ENCODE results near the gene FLT4.

The FLT4 gene

DNA sequence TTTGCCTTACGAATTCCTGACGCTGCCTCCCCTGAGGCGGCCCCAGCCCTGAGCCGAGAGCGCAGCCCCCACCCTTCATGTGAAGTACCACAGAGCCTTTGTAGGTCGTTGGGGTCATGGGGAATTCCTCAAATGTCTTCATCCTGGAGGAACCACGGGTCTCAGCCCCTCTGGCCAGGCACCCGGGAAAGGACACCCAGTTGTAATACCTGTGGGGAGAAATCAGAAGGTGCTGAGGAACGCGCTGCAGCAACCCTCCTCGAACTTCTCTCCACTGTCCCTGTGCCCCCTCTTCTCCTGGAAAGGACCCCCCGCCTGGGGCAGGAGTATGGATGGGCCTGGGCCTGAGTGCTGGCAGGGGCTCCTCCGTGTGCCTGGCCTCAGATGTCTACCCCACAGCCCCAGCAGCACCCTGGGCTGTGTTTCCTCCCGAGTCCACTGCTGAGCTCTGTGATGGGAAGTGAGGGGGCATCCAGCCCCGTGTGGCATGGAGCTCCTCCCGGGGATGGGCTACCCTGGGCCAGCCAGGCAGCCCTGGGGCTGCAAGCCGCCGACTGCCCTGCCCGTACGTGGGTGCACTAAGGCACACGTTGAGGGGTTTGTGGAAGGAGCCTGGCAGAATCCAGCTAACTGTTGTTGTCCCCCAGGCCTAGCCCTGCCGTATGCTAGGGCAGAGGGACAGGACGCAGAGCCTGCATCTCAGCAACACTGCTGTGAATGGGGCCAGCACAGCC is 39.4 kb downstream of the FLT4 start:
- Histone ChIP-seq H3K4me1 (ENCODE audit: insufficient read depth, low read length) (no peaks in the 10 kb centered on the region), H3K9me3 (ENCODE audit: insufficient read depth, low read depth, low read length) (no peaks in the 10 kb centered on the region), H3K36me3 (ENCODE audit: insufficient read depth, low read length) (no peaks in the 10 kb centered on the region), H3K27ac (ENCODE audit: low read depth, low read length) (no peak overlapping the region), H3K9ac (ENCODE audit: low read depth, low read length) (no peak overlapping the region), H3K4me3 (ENCODE audit: low read length) (no peak overlapping the region), H3K27me3 (ENCODE audit: insufficient read depth, low read length) (no peaks in the 10 kb centered on the region)
- WGBS: 87% methylated on average over 22 of the region's 23 CpGs

DNA sequence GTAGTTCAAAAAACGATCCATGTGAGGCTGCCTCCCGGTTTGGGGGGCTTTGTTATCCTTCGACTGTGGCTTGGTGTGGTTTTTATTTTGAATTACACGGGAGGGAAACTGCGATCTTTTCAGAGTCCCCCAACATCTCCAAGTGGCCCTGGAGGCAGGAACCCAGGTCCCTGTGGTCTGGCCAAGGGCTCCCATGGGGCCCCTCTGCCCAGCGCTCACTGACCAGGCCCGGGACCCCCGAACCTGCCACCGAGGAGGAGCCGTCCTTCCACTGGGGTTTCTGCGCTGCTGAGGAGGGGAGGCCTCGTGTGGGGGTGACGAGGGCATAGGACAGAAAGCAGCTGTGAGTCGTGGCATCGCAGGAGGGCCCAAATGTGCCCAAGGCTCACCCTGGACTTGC is 40.0 kb downstream of the FLT4 start:
- Histone ChIP-seq H3K4me1 (ENCODE audit: insufficient read depth, low read length) (no peaks in the 10 kb centered on the region), H3K27ac (ENCODE audit: low read depth, low read length) (no peak overlapping the region), H3K27me3 (ENCODE audit: insufficient read depth, low read length) (no peaks in the 10 kb centered on the region), H3K9me3 (ENCODE audit: insufficient read depth, low read depth, low read length) (no peaks in the 10 kb centered on the region), H3K36me3 (ENCODE audit: insufficient read depth, low read length) (no peaks in the 10 kb centered on the region), H3K9ac (ENCODE audit: low read depth, low read length) (no peak overlapping the region), H3K4me3 (ENCODE audit: low read length) (no peak overlapping the region)
- WGBS: 92% methylated on average over 15 of the region's 15 CpGs

DNA sequence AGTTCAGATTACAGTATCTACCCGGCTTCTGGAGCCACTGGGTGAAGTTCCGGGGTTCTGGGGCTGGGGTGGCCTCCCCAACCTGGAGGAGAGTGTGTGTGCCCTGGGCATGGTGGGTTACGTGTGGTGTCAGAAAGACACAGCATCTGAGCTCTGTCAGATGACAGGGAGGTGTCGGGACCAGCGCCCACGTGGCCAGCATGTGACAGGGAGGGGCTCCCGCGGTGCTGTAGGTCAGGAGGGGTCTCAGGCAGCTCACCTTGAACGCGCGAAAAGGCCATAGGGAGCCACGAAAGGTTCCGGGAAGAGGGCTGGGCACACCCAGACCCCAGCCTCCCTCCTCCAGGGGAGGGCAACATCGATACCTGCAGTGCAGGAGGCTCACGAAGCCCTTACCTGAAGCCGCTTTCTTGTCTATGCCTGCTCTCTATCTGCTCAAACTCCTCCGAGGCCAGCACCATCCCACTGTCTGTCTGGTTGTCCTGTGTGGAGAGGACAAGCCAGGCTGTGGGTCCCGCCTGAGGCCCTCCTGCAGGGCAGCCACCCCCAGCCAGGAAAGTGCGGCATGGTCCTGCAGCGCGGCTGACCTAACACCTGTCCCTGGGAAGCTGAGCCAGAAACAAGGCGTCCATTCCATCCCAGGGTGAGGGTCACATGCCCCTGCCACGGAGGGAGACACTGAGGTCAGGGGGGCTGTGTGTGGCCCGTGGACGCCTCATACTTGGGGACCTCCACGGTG is 40.7 kb downstream of the FLT4 start:
- no peaks in the 10 kb centered on the region for H3K36me3 ChIP-seq (ENCODE audit: insufficient read depth, low read length)
- no peaks in the 10 kb centered on the region for H3K9me3 ChIP-seq (ENCODE audit: insufficient read depth, low read depth, low read length)
- H3K27ac ChIP-seq (ENCODE audit: low read depth, low read length): no peak overlapping the region
- no peak overlapping the region for H3K4me3 ChIP-seq (ENCODE audit: low read length)
- H3K4me1 ChIP-seq (ENCODE audit: insufficient read depth, low read length): no peaks in the 10 kb centered on the region
- 91% methylated on average over 26 of the region's 26 CpGs for WGBS
- no peak overlapping the region for H3K9ac ChIP-seq (ENCODE audit: low read depth, low read length)
- no peaks in the 10 kb centered on the region for H3K27me3 ChIP-seq (ENCODE audit: insufficient read depth, low read length)

DNA sequence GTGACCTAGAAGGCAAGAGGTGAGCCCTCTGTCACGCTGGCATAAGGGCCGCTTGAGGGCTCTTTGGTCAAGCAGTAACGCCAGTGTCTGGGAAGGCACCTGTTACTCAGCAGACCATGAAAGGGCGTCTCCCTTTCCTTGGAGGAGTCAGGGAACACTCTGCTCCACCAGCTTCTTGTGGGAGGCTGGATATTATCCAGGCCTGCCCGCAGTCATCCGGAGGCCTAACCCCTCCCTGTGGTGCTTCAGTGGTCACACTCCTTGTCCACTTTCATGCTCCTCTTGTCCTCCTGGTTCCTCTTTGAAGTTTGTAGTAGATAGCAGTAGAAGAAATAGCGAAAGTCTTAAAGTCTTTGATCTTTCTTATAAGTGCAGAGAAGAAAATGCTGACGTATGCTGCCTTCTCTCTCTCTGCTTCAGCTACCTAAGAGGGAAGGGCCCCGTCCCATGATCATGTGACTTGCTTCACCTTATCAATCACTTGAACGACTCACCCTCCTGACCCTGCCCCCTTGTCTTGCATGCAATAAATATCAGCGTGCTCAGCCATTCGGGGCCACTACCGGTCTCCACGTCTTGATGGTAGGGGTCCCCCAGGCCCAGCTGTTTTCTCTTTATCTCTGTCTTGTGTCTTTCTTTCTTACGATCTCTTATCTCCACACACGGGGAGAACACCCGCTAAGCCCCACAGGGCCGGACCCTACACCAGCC is 41.4 kb downstream of the FLT4 start:
- 75% methylated on average over 18 of the region's 18 CpGs for WGBS
- H3K9ac ChIP-seq (ENCODE audit: low read depth, low read length): no peak overlapping the region
- H3K4me1 ChIP-seq (ENCODE audit: insufficient read depth, low read length): no peaks in the 10 kb centered on the region

DNA sequence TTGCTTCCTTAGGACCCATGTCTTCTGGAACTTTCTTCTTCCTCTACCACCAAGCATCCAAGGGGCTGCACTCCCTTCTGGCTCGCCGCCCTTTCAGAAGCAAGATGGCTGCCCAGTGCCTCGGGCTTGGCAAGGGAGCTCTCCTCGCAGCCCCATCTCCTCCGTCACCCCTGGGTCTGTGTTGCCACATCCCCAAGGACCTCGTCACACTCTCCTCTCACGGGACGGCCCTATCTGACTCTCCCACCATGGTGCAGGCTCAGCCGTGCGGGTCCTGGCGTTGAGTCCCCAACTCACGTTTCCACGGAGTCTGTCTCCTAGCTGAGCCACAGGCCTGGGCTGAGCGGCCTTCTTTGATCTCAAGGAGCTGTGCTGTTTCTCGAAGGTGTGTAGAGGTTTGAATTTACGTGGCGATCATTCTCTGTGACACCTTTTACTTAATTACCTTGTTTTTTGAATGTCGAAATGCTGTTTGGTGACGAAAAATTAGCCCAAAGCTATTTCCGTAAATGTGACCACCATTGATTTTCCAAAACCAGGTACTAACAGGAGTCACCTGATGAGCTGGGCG is 43.1 kb downstream of the FLT4 start:
- WGBS: 90% methylated on average over 21 of the region's 21 CpGs
- H3K27me3 ChIP-seq (ENCODE audit: insufficient read depth, low read length): no peaks in the 10 kb centered on the region

More for the DNA sequence above, 41.4 kb downstream of the FLT4 start:
- Histone ChIP-seq H3K9me3 (ENCODE audit: insufficient read depth, low read depth, low read length) (no peaks in the 10 kb centered on the region), H3K4me3 (ENCODE audit: low read length) (no peak overlapping the region), H3K36me3 (ENCODE audit: insufficient read depth, low read length) (no peaks in the 10 kb centered on the region), H3K27ac (ENCODE audit: low read depth, low read length) (no peak overlapping the region), H3K27me3 (ENCODE audit: insufficient read depth, low read length) (no peaks in the 10 kb centered on the region)

DNA sequence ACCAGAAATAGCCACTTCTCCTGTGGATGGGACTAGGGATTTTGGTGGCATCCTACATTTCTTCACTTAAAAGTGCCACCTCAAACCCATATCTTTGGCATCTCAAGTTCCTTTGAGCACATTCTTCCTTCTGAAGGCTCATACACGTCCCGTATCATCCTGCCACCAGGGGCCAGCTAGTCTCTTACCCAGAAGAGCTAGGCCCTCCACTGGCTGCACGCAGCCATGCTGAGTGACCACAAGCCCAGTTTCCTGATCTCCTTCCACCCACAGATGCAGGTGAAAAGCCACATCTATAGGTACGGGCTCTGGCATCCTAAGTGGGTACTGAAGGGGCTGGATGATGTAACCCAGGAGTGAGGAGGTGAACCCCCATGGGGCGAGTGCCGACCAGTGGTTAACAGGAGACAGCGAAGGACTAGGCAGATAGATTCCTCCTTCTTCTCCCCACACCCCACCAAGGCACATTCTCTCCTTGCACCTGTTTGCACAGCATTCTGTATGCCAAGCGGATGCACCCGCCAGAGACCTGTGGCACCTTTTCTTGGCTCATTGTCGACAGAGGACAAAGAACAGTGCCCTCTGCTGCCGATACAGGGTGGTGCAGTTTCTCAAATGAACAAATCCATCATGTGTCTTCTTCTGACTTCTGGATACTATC is 43.7 kb downstream of the FLT4 start:
- no peaks in the 10 kb centered on the region for H3K36me3 ChIP-seq (ENCODE audit: insufficient read depth, low read length)
- no peaks in the 10 kb centered on the region for H3K4me1 ChIP-seq (ENCODE audit: insufficient read depth, low read length)
- 73% methylated on average over 11 of the region's 11 CpGs for WGBS
- no peaks in the 10 kb centered on the region for H3K9me3 ChIP-seq (ENCODE audit: insufficient read depth, low read depth, low read length)
- no peaks in the 10 kb centered on the region for H3K27me3 ChIP-seq (ENCODE audit: insufficient read depth, low read length)
- no peak overlapping the region for H3K27ac ChIP-seq (ENCODE audit: low read depth, low read length)
- no peak overlapping the region for H3K9ac ChIP-seq (ENCODE audit: low read depth, low read length)
- no peak overlapping the region for H3K4me3 ChIP-seq (ENCODE audit: low read length)

More for the DNA sequence above, 43.1 kb downstream of the FLT4 start:
- Histone ChIP-seq H3K4me1 (ENCODE audit: insufficient read depth, low read length) (no peaks in the 10 kb centered on the region), H3K9ac (ENCODE audit: low read depth, low read length) (no peak overlapping the region), H3K36me3 (ENCODE audit: insufficient read depth, low read length) (no peaks in the 10 kb centered on the region), H3K4me3 (ENCODE audit: low read length) (no peak overlapping the region), H3K27ac (ENCODE audit: low read depth, low read length) (no peak overlapping the region), H3K9me3 (ENCODE audit: insufficient read depth, low read depth, low read length) (no peaks in the 10 kb centered on the region)

DNA sequence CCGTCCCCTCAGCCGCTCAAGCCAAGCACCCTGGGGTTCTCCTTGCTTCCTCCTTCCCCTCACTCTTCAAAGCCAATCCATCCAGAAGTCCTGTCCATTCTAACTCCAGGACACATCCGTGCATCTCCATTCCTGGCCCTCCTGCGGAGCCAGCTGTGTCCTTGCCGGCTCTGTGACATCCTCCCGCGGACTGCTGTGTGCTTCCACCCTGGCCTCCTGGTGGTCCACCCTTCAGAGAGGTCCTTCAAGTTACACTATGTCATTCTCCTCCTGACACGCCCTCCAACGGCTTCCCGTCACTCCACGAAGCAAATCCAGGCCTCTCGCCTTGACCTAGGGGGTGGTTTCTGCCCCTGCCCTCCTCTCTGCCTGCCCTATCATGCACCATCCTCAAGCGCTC is 45.1 kb downstream of the FLT4 start:
- no peaks in the 10 kb centered on the region for H3K4me1 ChIP-seq (ENCODE audit: insufficient read depth, low read length)
- H3K9ac ChIP-seq (ENCODE audit: low read depth, low read length): no peak overlapping the region
- no peaks in the 10 kb centered on the region for H3K36me3 ChIP-seq (ENCODE audit: insufficient read depth, low read length)
- H3K4me3 ChIP-seq (ENCODE audit: low read length): no peak overlapping the region
- H3K9me3 ChIP-seq (ENCODE audit: insufficient read depth, low read depth, low read length): no peaks in the 10 kb centered on the region
- no peaks in the 10 kb centered on the region for H3K27me3 ChIP-seq (ENCODE audit: insufficient read depth, low read length)
- WGBS: 85% methylated on average over 12 of the region's 13 CpGs
- no peak overlapping the region for H3K27ac ChIP-seq (ENCODE audit: low read depth, low read length)

DNA sequence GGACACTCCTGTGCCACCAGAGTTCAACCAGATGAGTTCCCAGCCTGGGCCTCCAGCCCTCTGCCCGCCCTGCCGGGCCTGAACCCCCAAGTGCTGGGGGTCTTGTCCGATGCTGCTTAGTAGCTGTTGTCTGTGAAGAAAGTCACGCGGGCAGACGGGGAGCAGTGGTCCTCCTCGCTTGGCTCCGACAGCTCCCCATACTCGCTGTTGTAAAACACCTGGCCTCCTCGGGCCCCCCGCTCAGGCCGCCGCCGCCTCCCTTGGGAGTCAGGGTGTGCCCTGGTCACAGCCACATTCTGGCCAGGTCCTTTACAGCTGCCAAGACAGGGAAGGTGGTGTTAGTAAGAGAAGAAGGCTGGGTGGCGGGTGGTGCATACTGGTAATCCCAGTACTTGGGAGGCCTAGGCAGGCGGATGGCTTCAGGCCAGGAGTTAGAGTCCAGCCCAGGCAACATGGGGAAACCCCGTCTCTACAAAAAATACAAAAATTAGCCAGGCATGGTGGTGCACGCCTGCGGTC is 46.3 kb downstream of the FLT4 start:
- 97% methylated on average over 19 of the region's 19 CpGs for WGBS
- no peaks in the 10 kb centered on the region for H3K4me1 ChIP-seq (ENCODE audit: insufficient read depth, low read length)

DNA sequence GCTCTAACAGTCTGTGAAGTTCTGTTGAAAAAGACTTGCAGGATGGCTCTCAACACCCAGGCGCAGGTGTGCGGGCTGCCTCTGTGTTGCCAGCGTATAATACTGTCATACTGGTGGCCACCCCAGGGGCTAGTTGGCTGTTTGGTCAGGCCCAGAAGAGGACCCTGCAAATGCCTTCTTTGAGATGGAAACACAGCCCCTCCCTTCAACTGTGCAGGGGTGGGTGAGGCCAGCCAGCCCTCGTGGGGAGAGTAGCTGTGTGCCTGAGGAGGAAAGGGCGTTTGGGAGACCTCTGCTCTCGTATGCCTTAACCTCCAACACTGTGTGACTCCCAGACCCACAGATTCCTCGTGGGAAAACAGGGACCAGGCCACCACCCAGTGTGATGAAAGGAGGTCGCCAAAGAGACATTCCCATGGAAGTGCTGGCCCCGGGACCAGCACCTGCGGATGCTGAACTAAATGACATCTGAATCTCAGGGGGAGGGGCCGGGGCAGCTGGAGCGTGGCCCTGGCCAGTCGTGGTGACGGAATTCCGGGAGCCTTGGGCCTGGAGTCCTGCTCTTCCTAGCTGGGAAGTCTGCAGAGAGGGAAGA is 46.8 kb downstream of the FLT4 start:
- 82% methylated on average over 15 of the region's 15 CpGs for WGBS
- no peaks in the 10 kb centered on the region for H3K27me3 ChIP-seq (ENCODE audit: insufficient read depth, low read length)
- H3K36me3 ChIP-seq (ENCODE audit: insufficient read depth, low read length): no peaks in the 10 kb centered on the region
- H3K4me1 ChIP-seq (ENCODE audit: insufficient read depth, low read length): no peaks in the 10 kb centered on the region
- H3K9me3 ChIP-seq (ENCODE audit: insufficient read depth, low read depth, low read length): no peaks in the 10 kb centered on the region
- H3K4me3 ChIP-seq (ENCODE audit: low read length): no peak overlapping the region
- no peak overlapping the region for H3K27ac ChIP-seq (ENCODE audit: low read depth, low read length)
- no peak overlapping the region for H3K9ac ChIP-seq (ENCODE audit: low read depth, low read length)

More for the DNA sequence above, 46.3 kb downstream of the FLT4 start:
- no peak overlapping the region for H3K9ac ChIP-seq (ENCODE audit: low read depth, low read length)
- no peaks in the 10 kb centered on the region for H3K9me3 ChIP-seq (ENCODE audit: insufficient read depth, low read depth, low read length)
- H3K4me3 ChIP-seq (ENCODE audit: low read length): no peak overlapping the region
- no peaks in the 10 kb centered on the region for H3K36me3 ChIP-seq (ENCODE audit: insufficient read depth, low read length)
- no peak overlapping the region for H3K27ac ChIP-seq (ENCODE audit: low read depth, low read length)
- no peaks in the 10 kb centered on the region for H3K27me3 ChIP-seq (ENCODE audit: insufficient read depth, low read length)

DNA sequence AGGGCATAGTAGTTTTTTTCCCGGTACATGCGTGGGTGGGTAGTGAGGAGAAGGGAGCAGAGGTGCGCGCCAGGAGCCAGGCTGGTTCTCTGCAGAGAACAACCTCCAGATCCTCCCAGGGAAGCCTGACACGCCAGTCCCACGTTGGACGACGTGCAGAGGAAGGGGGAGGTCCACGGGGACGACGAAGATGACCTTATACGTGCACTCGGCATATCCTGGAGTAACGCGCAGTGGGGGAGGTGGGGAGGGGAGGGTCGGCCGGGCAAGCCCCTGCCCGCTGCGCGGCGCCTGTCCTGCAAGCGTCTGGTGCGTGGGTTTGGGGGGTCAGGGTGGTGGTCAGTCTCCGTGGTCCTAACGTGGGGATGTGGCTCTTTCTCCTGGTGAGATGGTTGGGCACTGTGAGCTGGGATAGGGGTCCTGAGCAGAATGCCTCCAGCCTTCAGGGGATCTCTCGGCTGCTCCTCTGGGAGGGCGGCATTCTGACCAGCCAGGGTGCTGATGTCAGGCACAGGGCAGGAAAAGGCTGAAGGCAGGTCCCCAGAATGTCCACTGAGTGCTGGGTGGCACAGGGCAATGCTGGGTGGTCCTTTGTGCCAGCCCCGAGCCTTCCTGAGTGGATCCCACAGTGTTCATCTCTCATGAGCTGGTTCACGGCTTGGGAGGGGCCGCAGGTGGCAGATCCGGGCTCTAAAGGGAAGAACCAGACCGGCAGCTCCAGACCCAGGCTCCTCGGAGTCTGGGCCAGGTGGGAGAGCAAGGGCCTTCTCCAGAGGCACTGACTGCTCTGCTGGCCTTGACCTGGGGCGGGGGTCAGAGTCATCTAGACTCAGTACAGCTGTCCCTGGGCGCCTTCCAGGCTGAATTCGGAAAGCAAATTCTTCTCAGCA is 47.6 kb downstream of the FLT4 start:
- Histone ChIP-seq H3K4me3 (ENCODE audit: low read length) (no peak overlapping the region), H3K27me3 (ENCODE audit: insufficient read depth, low read length) (no peaks in the 10 kb centered on the region), H3K9me3 (ENCODE audit: insufficient read depth, low read depth, low read length) (no peaks in the 10 kb centered on the region), H3K27ac (ENCODE audit: low read depth, low read length) (no peak overlapping the region), H3K4me1 (ENCODE audit: insufficient read depth, low read length) (no peaks in the 10 kb centered on the region), H3K9ac (ENCODE audit: low read depth, low read length) (no peak overlapping the region), H3K36me3 (ENCODE audit: insufficient read depth, low read length) (no peaks in the 10 kb centered on the region)
- WGBS: 91% methylated on average over 36 of the region's 36 CpGs
